OCI-LY7 (cell line): ENCODE measurements around the gene PACSIN3.

Source experiments
- CTCF ChIP-seq: fragments of 200-600 bp; sonication (generic); conservative IDR thresholded peaks from 2 replicates; pipeline ENCODE4 v1.5.1; 2014; ENCODE audit warnings: mild to moderate bottlenecking, antibody characterized with exemption, low read length, moderate library complexity, mixed read lengths
- EZH2phosphoT487 ChIP-seq: fragments of 200-600 bp; sonication (generic); IDR thresholded peaks from 2 replicates; pipeline ENCODE4 v1.6.1; 2018; ENCODE audit warnings: low read depth, borderline replicate concordance, mild to moderate bottlenecking, mixed run types, antibody characterized with exemption, low read length, moderate library complexity, mixed read lengths

- TF ChIP-seq CTCF (no peak), EZH2phosphoT487 (no peak)
Observed at GRCh38 chr11:47220401-47220821, 34.2 kb upstream of the PACSIN3 start.
